NCI-H2227 (cell line): ENCODE results near the gene GBX1.

Source experiments
- DNase-seq: peaks from one replicate; lab custom pipeline; 2025; ENCODE audit not compliant: unreplicated experiment; lab: John Stamatoyannopoulos, UW

Gene GBX1

GRCh38 chr7:151116603-151117440, 50.7 kb downstream of the GBX1 start:
- no peak for DNase-seq

- DNase-seq, result no peak
Measured at GRCh38 chr7:151115836-151116418, 51.6 kb downstream of the GBX1 start.

- no peak for DNase-seq
Measured at GRCh38 chr7:151115121-151115835, 52.2 kb downstream of the GBX1 start.

GRCh38 chr7:151114151-151115090, 53.1 kb downstream of the GBX1 start:
- DNase-seq, result no peak

GRCh38 chr7:151113344-151114150, 53.9 kb downstream of the GBX1 start:
- peak; percentile 36 for DNase-seq

- DNase-seq, result peak; percentile 84
Measured at GRCh38 chr7:151110941-151111645, 56.4 kb downstream of the GBX1 start.

GRCh38 chr7:151110236-151110940, 57.1 kb downstream of the GBX1 start:
- no peak for DNase-seq

- DNase-seq, result no peak
Measured at GRCh38 chr7:151109094-151110048, 58.1 kb downstream of the GBX1 start.

GRCh38 chr7:151107882-151108281, 59.6 kb downstream of the GBX1 start:
- no peak for DNase-seq

GRCh38 chr7:151104411-151105235, 62.9 kb downstream of the GBX1 start:
- no peak for DNase-seq

GRCh38 chr7:151103973-151104372, 63.5 kb downstream of the GBX1 start:
- DNase-seq, result no peak

GRCh38 chr7:151102991-151103390, 64.5 kb downstream of the GBX1 start:
- DNase-seq, result no peak

- no peak for DNase-seq
Measured at GRCh38 chr7:151101621-151102396, 65.7 kb downstream of the GBX1 start.

GRCh38 chr7:151100921-151101320, 66.6 kb downstream of the GBX1 start:
- DNase-seq, result no peak

- DNase-seq, result no peak
Measured at GRCh38 chr7:151099486-151100211, 67.8 kb downstream of the GBX1 start.
